Measurements from ENCODE around the gene VTN.

DNA sequence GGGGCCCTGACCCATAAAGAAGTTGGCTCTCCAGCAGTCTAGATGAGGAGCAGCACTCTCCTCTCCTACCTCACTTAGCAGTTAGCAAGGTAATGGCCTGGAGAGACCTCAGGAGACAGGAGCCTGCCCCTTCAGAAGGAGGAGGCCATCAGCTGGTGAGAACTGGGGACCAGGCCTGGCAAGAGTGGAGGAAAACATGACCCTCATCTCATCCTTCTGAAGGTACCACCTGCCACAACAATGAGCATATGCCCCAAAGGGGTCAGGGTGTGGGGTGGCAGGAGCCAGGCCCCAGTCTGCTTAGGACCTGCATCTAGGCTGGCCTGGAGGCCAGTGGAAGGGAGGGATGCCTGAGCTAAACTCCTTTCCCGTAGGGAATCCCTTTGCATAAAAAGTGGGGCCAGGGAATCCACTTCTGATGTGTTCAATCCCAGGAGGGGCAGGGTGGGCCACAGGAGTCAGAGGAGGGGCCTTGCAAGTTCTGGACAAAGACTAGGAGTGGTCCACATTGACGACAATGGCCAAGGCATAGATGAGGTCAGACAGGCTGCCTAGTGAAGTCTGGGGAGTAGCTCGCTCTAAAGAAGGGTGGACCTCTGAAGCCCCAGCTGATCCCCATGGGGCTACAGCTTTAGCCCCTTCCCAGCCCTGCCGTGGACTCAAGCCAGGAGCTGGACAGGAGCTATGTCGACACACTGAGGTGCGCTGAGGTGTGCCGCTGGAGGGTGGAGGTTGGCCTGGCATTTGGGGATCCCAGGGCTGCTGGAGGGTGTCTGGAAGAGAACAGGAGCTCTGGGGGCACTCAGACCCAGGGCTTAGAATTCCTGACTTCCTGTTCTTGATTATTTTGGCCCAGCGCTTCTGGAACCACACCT, 6.1 kb downstream of the VTN start:
- TF ChIP-seq, protein P1, sequence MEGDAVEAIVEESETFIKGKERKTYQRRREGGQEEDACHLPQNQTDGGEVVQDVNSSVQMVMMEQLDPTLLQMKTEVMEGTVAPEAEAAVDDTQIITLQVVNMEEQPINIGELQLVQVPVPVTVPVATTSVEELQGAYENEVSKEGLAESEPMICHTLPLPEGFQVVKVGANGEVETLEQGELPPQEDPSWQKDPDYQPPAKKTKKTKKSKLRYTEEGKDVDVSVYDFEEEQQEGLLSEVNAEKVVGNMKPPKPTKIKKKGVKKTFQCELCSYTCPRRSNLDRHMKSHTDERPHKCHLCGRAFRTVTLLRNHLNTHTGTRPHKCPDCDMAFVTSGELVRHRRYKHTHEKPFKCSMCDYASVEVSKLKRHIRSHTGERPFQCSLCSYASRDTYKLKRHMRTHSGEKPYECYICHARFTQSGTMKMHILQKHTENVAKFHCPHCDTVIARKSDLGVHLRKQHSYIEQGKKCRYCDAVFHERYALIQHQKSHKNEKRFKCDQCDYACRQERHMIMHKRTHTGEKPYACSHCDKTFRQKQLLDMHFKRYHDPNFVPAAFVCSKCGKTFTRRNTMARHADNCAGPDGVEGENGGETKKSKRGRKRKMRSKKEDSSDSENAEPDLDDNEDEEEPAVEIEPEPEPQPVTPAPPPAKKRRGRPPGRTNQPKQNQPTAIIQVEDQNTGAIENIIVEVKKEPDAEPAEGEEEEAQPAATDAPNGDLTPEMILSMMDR (IDR thresholded peaks at IDR 0.05): no peak
- TF ChIP-seq POLR2A (IDR thresholded peaks at IDR 0.05): no peak

All from prostate gland (tissue), 2 donors.